ENCODE data around the gene CIB2.

The CIB2 gene

GRCh38 chr15:78149068-78149804 lies 18.0 kb upstream of the CIB2 start, which contains the start of gene IDH3A:
TSS of gene IDH3A (plus strand) at chr15:78149362. CDS start at chr15:78149404, 42 bp downstream.
- peak; percentile 99 for DNase-seq

GRCh38 chr15:78148392-78149067 lies 17.3 kb upstream of the CIB2 start:
- no peak for DNase-seq

GRCh38 chr15:78147566-78147965 lies 16.3 kb upstream of the CIB2 start:
- DNase-seq, result no peak

- no peak for DNase-seq
Observed at GRCh38 chr15:78146425-78147154, 15.3 kb upstream of the CIB2 start.

GRCh38 chr15:78142332-78142731 lies 11.1 kb upstream of the CIB2 start:
- no peak for DNase-seq

GRCh38 chr15:78140292-78140691 lies 9.0 kb upstream of the CIB2 start:
- DNase-seq, result no peak

- no peak for DNase-seq
Observed at GRCh38 chr15:78139578-78139977, 8.3 kb upstream of the CIB2 start.

- no peak for DNase-seq
Observed at GRCh38 chr15:78133801-78134200, 2.6 kb upstream of the CIB2 start.

- no peak for DNase-seq
Observed at GRCh38 chr15:78130466-78131294, 565 bp downstream of the CIB2 start.

GRCh38 chr15:78129751-78130287 lies 1.4 kb downstream of the CIB2 start:
- DNase-seq, result no peak

- no peak for DNase-seq
Observed at GRCh38 chr15:78129077-78129750, 2.0 kb downstream of the CIB2 start.

GRCh38 chr15:78127882-78128281 lies 3.4 kb downstream of the CIB2 start:
- DNase-seq, result no peak

- no peak for DNase-seq
Observed at GRCh38 chr15:78125267-78125666, 6.0 kb downstream of the CIB2 start.

- DNase-seq, result no peak
Observed at GRCh38 chr15:78120523-78120922, 10.7 kb downstream of the CIB2 start.

- no peak for DNase-seq
Observed at GRCh38 chr15:78112551-78112950, 18.7 kb downstream of the CIB2 start.

- peak; percentile 12 for DNase-seq
Observed at GRCh38 chr15:78111788-78112187, 19.5 kb downstream of the CIB2 start.

- peak; percentile 15 for DNase-seq
Observed at GRCh38 chr15:78110916-78111475, 20.2 kb downstream of the CIB2 start.

GRCh38 chr15:78110096-78110495 lies 21.1 kb downstream of the CIB2 start:
- DNase-seq, result no peak

GRCh38 chr15:78109156-78109555 lies 22.1 kb downstream of the CIB2 start:
- DNase-seq, result no peak

GRCh38 chr15:78108300-78109084 lies 22.8 kb downstream of the CIB2 start:
- peak; percentile 82 for DNase-seq

GRCh38 chr15:78107471-78107870 lies 23.8 kb downstream of the CIB2 start:
- DNase-seq, result peak; percentile 12

Measured in left hindlimb (tissue), 1 donor.